Panc1 (cell line): Measurements from ENCODE around the gene MLH3. TPM values are rescaled to one million over a fixed set of nuclear protein-coding genes. Genes with fewer than 3 reads are reported as not detected.

Source experiments
- ATAC-seq: fragments of 200-7000 bp; cut with Tn5 transposase; 2 replicates; pipeline ENCODE4 v1.9.1; 2020; ENCODE audit warnings: mild to moderate bottlenecking, moderate library complexity
- BruUV-seq: library from RNA; stranded (reverse); fragments of 400-500 nt; replicated peaks from 2 replicates; lab custom pipeline; 2021; lab: Mats Ljungman, UMichigan
- CTCF ChIA-PET: fragments of 300-600 bp; sonication (Branson Sonifier 250); formaldehyde crosslinking; loops from one replicate; lab custom pipeline; 2022; ENCODE audit warnings: antibody characterized with exemption; lab: Charles Lee
- POLR2A ChIA-PET: fragments of 300-600 bp; sonication (Branson Sonifier 250); formaldehyde crosslinking; loops from one replicate; lab custom pipeline; 2022; ENCODE audit warnings: antibody characterized with exemption; lab: Charles Lee
- DNase-seq: peaks from one replicate; pipeline ENCODE4 v3.0.0-alpha.2; 2010; ENCODE audit warnings: low read depth, low spot score
- H3K27ac ChIP-seq: 2 replicates; pipeline ENCODE4 v1.5.1; 2011; ENCODE audit warnings: mild to moderate bottlenecking, low read length, inconsistent platforms
- H3K27me3 ChIP-seq: fragments of 200-500 bp; sonication (Bioruptor generic); 2 replicates; pipeline ENCODE4 v1.6.0; 2014; ENCODE audit warnings: low read length, inconsistent platforms; ENCODE audit not compliant: control insufficient read depth, insufficient read depth
- H3K36me3 ChIP-seq: fragments of 200-500 bp; sonication (Bioruptor generic); 2 replicates; pipeline ENCODE4 v1.5.1; 2014; ENCODE audit warnings: inconsistent platforms, mild to moderate bottlenecking, low read length, moderate library complexity; ENCODE audit not compliant: control insufficient read depth, insufficient read depth
- H3K4me1 ChIP-seq: 2 replicates; pipeline ENCODE4 v1.5.1; 2011; ENCODE audit warnings: inconsistent platforms, mild to moderate bottlenecking, low read length, moderate library complexity; ENCODE audit not compliant: control insufficient read depth, insufficient read depth
- H3K4me3 ChIP-seq, 2 experiments: 2 replicates each; pipeline ENCODE4 v1.5.1; 2011 to 2012; ENCODE audit warnings: low read depth in 2 of 2, low read length in 2 of 2, mild to moderate bottlenecking in 2 of 2, inconsistent platforms in 1 of 2, moderate library complexity in 1 of 2
- H3K9me3 ChIP-seq: fragments of 200-500 bp; sonication (Bioruptor generic); 2 replicates; pipeline ENCODE4 v1.5.1; 2014; ENCODE audit warnings: low read depth, mild to moderate bottlenecking, inconsistent platforms, low read length, moderate library complexity; ENCODE audit not compliant: control insufficient read depth, insufficient read depth
- CTCF ChIP-seq: fragments of 450-650 bp; IDR thresholded peaks from 2 replicates; pipeline ENCODE4 v1.5.1; 2017; ENCODE audit warnings: mild to moderate bottlenecking
- POLR2AphosphoS5 ChIP-seq: IDR thresholded peaks from 2 replicates; pipeline ENCODE4 v1.6.1; 2012; ENCODE audit warnings: mild to moderate bottlenecking, low read depth, low read length, moderate library complexity
- REST ChIP-seq, 2 experiments: IDR thresholded peaks; 2 replicates each; pipeline ENCODE4 v1.6.1; 2011 to 2012; ENCODE audit warnings: low read depth in 2 of 2, control low read depth in 1 of 2, low read length in 1 of 2, mild to moderate bottlenecking in 1 of 2, moderate library complexity in 1 of 2; ENCODE audit not compliant: insufficient read depth in 1 of 2
- SIN3A ChIP-seq: IDR thresholded peaks from 2 replicates; pipeline ENCODE4 v1.6.1; 2012; ENCODE audit warnings: low read depth, mild to moderate bottlenecking, low read length, moderate library complexity, borderline replicate concordance; ENCODE audit not compliant: insufficient read depth
- TCF7L2 ChIP-seq: IDR thresholded peaks from 2 replicates; pipeline ENCODE4 v1.6.1; 2011; ENCODE audit warnings: mild to moderate bottlenecking, low read depth, low read length, inconsistent platforms
- in situ Hi-C: cut with HindIII; loops from 2 replicates; pipeline ENCODE4 v1.10.0; 2016; ENCODE audit warnings: low sequenced_read_pairs, low pct_unique_long_range_greater_than_20kb
- intact Hi-C: fragments of 100-400 bp; cut with micrococcal nuclease; formaldehyde crosslinking; loops from one replicate; pipeline ENCODE4 v1.10.0; 2022; ENCODE audit not compliant: unreplicated experiment
- total RNA-seq: library from RNA; stranded (reverse); gene quantifications from one replicate; pipeline ENCODE4 v1.2.1, GENCODE V29; 2021; ENCODE audit not compliant: unreplicated experiment

The MLH3 gene
- total RNA-seq, 1 experiment from 2014 or later: 17.0 TPM

GRCh38 chr14:74973905-74974363 lies 77.3 kb downstream of the MLH3 start:
- CTCF ChIA-PET: no interaction called here
- Histone ChIP-seq H3K27me3 (no peaks in the 10 kb centered on the region), H3K9me3 (no peaks in the 10 kb centered on the region), H3K4me3 (no peak overlapping the region), H3K27ac (no peak overlapping the region), H3K36me3 (no peaks in the 10 kb centered on the region), H3K4me1 (no peaks in the 10 kb centered on the region; the same call in 1 of the 2 replicates)
- intact Hi-C loops (no loop called here), in situ Hi-C loops (no loop called here)
- peak; percentile 35; the same call in 1 of the 2 replicates for ATAC-seq
- POLR2A ChIA-PET: no interaction called here
- DNase-seq: no peak
- TF ChIP-seq POLR2AphosphoS5 (no peak), CTCF (no peak), REST (IDR thresholded peaks at IDR 0.05; ENCODE audit: insufficient read depth in 1 of 2, low read depth in 2 of 2, low read length in 1 of 2) (no peak), SIN3A (no peak), TCF7L2 (no peak)
- BruUV-seq: no TSS peak

- Histone ChIP-seq H3K4me1 (no peaks in the 10 kb centered on the region), H3K9me3 (no peaks in the 10 kb centered on the region), H3K36me3 (no peaks in the 10 kb centered on the region), H3K27me3 (no peaks in the 10 kb centered on the region), H3K4me3 (no peak overlapping the region), H3K27ac (no peak overlapping the region)
- in situ Hi-C loops (no loop called here), intact Hi-C loops (no loop called here)
- ChIA-PET POLR2A (no interaction called here), CTCF (no interaction called here)
- TF ChIP-seq POLR2AphosphoS5 (no peak), TCF7L2 (no peak), SIN3A (no peak), CTCF (no peak), REST (IDR thresholded peaks at IDR 0.05; ENCODE audit: insufficient read depth in 1 of 2, low read depth in 2 of 2, low read length in 1 of 2) (no peak)
- BruUV-seq: no TSS peak
- ATAC-seq: no peak
- DNase-seq: no peak
Measured at GRCh38 chr14:74973003-74973653, 78.1 kb downstream of the MLH3 start.
